ENCODE data around the gene FOXP1. TPM values are rescaled to one million over a fixed set of nuclear protein-coding genes. Genes with fewer than 3 reads are reported as not detected.

FOXP1 gene
- total and polyA plus RNA-seq, 2 of the 8 experiments (the other 6 are each of a cell fraction or from before 2014, with no cell fraction given): 13.9 to 25.4 TPM

GRCh38 chr3:71309342-71309741 lies 274.2 kb downstream of the FOXP1 start:
- no peak overlapping the region for H4K91ac ChIP-seq (replicated peaks; ENCODE audit: insufficient read length, low read length)
- POLR2A ChIA-PET (ENCODE audit: partially characterized antibody): no interaction called here
- H3K27me3 ChIP-seq (replicated peaks in 1 of 4; ENCODE audit: control insufficient read depth in 3 of 4, extremely low read depth in 1 of 4, insufficient read depth in 3 of 4, low read length in 3 of 4): no peaks in the 10 kb centered on the region
- H3K14ac ChIP-seq (ENCODE audit: insufficient read length): no peak overlapping the region
- no peak overlapping the region for H2BK5ac ChIP-seq (ENCODE audit: low read depth, low read length)
- H3K36me3 ChIP-seq (ENCODE audit: control insufficient read depth in 2 of 4, insufficient read depth in 4 of 4, low read length in 3 of 4): no peaks in the 10 kb centered on the region
- no peak overlapping the region for H2AFZ ChIP-seq (ENCODE audit: low read length)
- CTCF ChIA-PET (ENCODE audit: partially characterized antibody): no interaction called here
- no peak overlapping the region for H3K9ac ChIP-seq (replicated peaks in 1 of 4; ENCODE audit: extremely low read depth in 1 of 4, low read depth in 3 of 4, low read length in 3 of 4)
- H4K5ac ChIP-seq (ENCODE audit: insufficient read length, low read depth, low read length): no peak overlapping the region
- 67% methylated on average over 2 of the region's 3 CpGs; no CpG with 5 or more reads in 1 of the 2 experiments for WGBS, 2 experiments (ENCODE audit: extremely low coverage in 1 of 2, insufficient coverage in 1 of 2, insufficient read length in 1 of 2, insufficient replicate concordance in 2 of 2, low coverage in 1 of 2, low lambda C conversion rate in 2 of 2, missing lambda C conversion rate in 1 of 2)
- H3K27ac ChIP-seq (ENCODE audit: low read depth, low read length): no peak overlapping the region
- no peak overlapping the region for H3K4me2 ChIP-seq (ENCODE audit: insufficient read depth in 1 of 2, low read depth in 2 of 2, low read length in 2 of 2)
- H3K4ac ChIP-seq (replicated peaks; ENCODE audit: insufficient read length, low read depth, low read length): no peak overlapping the region
- H4K20me1 ChIP-seq (replicated peaks in 1 of 2; ENCODE audit: control insufficient read depth in 1 of 2, insufficient read depth in 2 of 2, low read length in 2 of 2): no peaks in the 10 kb centered on the region
- no peak overlapping the region for H2AK5ac ChIP-seq (ENCODE audit: low read depth, low read length)
- H2BK15ac ChIP-seq (ENCODE audit: low read length): no peak overlapping the region
- H3K9me3 ChIP-seq (ENCODE audit: insufficient read depth in 2 of 2, low read depth in 1 of 2, low read length in 1 of 2): no peaks in the 10 kb centered on the region
- H3K79me1 ChIP-seq (ENCODE audit: low read depth, low read length): no peaks in the 10 kb centered on the region
- no peak overlapping the region for H4K8ac ChIP-seq (ENCODE audit: extremely low read depth, insufficient read depth, low read length)
- DNase-seq (ENCODE audit: low read depth in 1 of 2, low spot score in 2 of 2): no peak
- H3K18ac ChIP-seq (ENCODE audit: extremely low read depth, low read length): no peak overlapping the region
- no peaks in the 10 kb centered on the region; the same call in 1 of the 2 replicates for H3K23me2 ChIP-seq (ENCODE audit: low read depth, low read length)
- TF ChIP-seq SIX5 (IDR thresholded peaks at IDR 0.05; ENCODE audit: low read depth, low read length) (no peak), BACH1 (IDR thresholded peaks at IDR 0.05; ENCODE audit: low read length) (no peak), RXRA (IDR thresholded peaks at IDR 0.05; ENCODE audit: insufficient read depth, low read depth, low read length) (no peak), CHD2 (IDR thresholded peaks at IDR 0.05; ENCODE audit: low read length) (no peak), EP300 (IDR thresholded peaks at IDR 0.05; ENCODE audit: borderline replicate concordance in 1 of 2, low read depth in 2 of 2, low read length in 2 of 2) (no peak), KDM5A (IDR thresholded peaks at IDR 0.05; ENCODE audit: low read length) (no peak), ZNF274 (IDR thresholded peaks at IDR 0.05; ENCODE audit: borderline replicate concordance, extremely low read depth, low read length) (no peak), MAFK (IDR thresholded peaks at IDR 0.05; ENCODE audit: low read depth, low read length) (no peak), SRF (IDR thresholded peaks at IDR 0.05; ENCODE audit: low read depth, low read length) (no peak), CTBP2 (IDR thresholded peaks at IDR 0.05; ENCODE audit: borderline replicate concordance, insufficient read depth, insufficient read length, low read length) (no peak)
- no peak overlapping the region for H3K4me3 ChIP-seq (ENCODE audit: extremely low read depth in 1 of 4, insufficient read depth in 2 of 4, low read depth in 3 of 4, low read length in 4 of 4)
- H3K4me1 ChIP-seq (replicated peaks in 1 of 4; ENCODE audit: control insufficient read depth in 3 of 4, insufficient read depth in 4 of 4, low read length in 3 of 4): peaks cover 0 to 13% (median 6%) of the 10 kb centered on the region in 4 experiments; a peak in 4 of 7 replicates
- no peak overlapping the region for H2BK120ac ChIP-seq (replicated peaks; ENCODE audit: low read depth, low read length)
- no peak overlapping the region for H3K23ac ChIP-seq (ENCODE audit: insufficient read length)
- no peak overlapping the region for H3K56ac ChIP-seq (replicated peaks; ENCODE audit: insufficient read length, low read depth, low read length)
- no peak for FAIRE-seq
- H2BK20ac ChIP-seq (ENCODE audit: low read length): no peak overlapping the region
- peaks cover 0 to 8% of the 10 kb centered on the region in 2 experiments; a peak in 1 of 4 replicates for H3K79me2 ChIP-seq (ENCODE audit: control insufficient read depth in 1 of 2, insufficient read depth in 2 of 2, low read length in 2 of 2)
- H2BK12ac ChIP-seq (ENCODE audit: low read depth, low read length): no peak overlapping the region

Data from H1 (cell line).